GM13977 (cell line): Measurements from ENCODE around the gene SLC7A6.

Source experiments
- DNase-seq: peaks from one replicate; pipeline ENCODE4 v3.0.0; 2012; ENCODE audit warnings: low spot score
- in situ Hi-C: fragments of 300-500 bp; cut with MboI; formaldehyde crosslinking; loops from one replicate; pipeline ENCODE4 v1.12.0; 2022; ENCODE audit warnings: low sequenced_read_pairs, low pct_unique_long_range_greater_than_20kb, mixed read lengths, inconsistent platforms; ENCODE audit not compliant: unreplicated experiment
- TF ChIP-seq, protein P1 (sequence below): IDR thresholded peaks from 2 replicates; pipeline ENCODE4 v1.5.1; 2012; ENCODE audit warnings: mild to moderate bottlenecking, control low read depth; ENCODE audit not compliant: insufficient read depth; ENCODE audit errors: extremely low read depth, missing control alignments

Gene SLC7A6

DNA sequence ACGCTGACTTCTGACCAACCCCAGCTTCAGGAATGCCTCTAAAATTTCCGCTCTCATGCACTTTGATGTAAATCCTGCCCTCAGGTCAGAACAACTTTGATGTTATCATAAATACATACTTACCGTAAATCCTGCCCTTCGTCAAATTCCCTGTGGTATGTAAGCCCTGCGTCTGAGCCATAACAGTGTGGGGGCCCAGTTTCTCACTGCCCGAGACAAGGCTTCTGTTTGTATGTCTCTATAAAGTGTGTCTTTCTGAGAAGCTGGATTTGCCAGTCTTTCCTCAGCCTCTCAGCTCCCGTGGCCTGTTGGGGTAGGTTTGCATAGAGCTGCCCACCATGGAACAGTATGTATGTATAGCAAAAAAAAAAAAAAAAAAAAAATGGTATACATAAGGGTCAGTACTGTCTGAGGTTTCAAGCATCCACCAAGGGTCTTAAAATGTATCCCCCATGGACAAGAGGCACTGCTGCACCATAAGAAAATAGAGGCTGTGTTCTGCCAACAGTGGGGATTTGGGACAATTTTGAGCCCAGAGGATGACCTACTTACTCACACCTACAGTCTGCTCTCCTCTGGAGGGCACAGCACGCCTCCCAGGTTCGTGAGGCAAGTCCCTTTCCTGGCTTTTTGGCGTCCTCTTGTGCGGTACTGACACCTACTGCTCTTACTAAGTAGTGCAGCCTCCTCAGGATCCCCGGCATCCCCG is 64.0 kb downstream of the SLC7A6 start:
- TF ChIP-seq, protein P1, sequence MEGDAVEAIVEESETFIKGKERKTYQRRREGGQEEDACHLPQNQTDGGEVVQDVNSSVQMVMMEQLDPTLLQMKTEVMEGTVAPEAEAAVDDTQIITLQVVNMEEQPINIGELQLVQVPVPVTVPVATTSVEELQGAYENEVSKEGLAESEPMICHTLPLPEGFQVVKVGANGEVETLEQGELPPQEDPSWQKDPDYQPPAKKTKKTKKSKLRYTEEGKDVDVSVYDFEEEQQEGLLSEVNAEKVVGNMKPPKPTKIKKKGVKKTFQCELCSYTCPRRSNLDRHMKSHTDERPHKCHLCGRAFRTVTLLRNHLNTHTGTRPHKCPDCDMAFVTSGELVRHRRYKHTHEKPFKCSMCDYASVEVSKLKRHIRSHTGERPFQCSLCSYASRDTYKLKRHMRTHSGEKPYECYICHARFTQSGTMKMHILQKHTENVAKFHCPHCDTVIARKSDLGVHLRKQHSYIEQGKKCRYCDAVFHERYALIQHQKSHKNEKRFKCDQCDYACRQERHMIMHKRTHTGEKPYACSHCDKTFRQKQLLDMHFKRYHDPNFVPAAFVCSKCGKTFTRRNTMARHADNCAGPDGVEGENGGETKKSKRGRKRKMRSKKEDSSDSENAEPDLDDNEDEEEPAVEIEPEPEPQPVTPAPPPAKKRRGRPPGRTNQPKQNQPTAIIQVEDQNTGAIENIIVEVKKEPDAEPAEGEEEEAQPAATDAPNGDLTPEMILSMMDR: peak; percentile 94
- DNase-seq: peak; percentile 82
- in situ Hi-C loops: loop anchor here (5.0 kb wide), 1 partner anchor 66 kb away; the partner anchor contains the start of gene SLC7A6

DNA sequence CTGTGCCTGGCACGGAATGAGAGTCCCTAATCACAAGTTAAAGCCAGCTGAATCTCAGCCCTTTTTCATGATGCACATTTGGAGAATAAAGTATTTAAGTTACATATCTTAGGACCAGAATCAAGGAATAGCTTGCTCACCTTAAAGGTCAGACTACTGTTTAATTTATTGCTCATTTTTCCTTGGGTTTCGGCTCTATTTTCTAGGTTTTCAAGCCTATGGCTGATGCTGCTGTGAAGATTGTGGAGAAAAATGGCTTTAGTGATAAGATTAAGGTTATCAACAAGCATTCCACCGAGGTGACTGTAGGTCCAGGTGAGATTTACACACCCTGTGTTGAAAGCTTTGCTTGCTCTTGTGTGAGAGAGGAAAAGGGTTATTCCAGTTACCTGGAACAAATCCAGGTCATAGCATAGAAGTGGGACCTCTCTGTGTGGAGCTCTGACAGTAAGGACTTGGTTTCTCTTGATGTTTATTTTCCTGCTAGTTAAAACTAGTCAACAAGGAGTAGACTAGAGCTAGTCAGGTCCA is 64.6 kb downstream of the SLC7A6 start:
- TF ChIP-seq, protein P1: no peak
- DNase-seq: no peak
- in situ Hi-C loops: loop anchor here (5.0 kb wide), 1 partner anchor 67 kb away; the partner anchor contains the start of gene SLC7A6

DNA sequence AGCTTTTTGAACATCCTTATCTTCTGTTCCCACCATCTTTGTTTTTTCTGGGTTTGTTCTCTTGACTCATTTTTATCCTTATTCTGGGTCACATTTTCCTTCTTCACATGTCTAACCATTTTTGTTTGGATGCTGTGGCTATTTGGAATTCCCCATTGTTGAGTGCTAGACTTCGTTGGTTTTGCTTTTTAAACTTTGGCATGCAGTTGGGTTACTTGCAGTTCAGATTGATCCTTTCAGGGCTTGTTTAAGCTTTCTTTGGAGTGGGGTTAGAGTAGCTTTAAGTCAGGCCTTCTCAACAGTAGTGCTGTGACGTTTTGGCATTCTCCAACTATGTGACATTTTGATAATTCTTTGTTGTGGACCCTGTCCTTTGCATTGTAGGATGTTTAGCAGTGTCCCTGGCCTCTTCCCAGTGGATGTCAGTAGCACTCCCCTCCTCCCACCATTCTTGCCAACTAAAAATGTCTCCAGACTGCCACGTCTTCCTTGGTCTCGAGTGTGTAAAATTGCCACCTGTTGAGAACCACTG is 67.6 kb downstream of the SLC7A6 start:
- in situ Hi-C loops: no loop called here
- DNase-seq: no peak
- TF ChIP-seq, protein P1: no peak

DNA sequence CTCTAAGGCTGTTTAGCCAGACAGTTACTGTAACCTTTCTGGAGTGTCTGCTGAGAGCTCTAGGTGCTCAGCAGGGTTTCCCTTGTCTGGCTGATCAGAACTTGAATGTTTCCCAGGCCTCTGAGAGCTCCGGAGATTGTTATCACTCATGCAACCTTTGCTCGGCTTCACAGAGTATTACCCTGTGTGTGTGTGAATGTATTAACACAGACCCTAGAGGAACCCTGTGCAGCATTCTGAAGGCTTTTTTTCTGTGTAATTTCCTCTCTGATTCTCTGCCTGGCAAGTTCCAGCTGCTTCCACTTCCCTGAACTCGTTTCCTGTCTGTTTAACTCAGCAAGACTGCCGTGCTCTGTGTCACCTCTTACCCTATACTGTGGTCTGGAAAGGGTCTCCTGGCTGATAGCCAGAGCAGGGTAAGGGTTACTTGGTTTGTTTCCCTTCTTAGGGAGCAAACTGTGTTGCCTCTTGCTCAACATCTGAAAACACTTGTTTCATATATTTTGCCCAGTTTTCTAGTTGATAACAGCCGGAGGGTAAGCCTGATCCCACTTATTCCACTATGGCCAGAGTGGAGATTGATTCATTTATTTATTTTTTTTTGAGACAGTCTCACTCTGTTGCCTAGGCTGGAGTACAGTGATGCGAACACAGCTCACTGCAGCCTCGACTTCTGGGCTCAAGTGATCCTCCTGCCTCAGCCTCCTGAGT is 68.2 kb downstream of the SLC7A6 start:
- DNase-seq: no peak
- in situ Hi-C loops: no loop called here
- TF ChIP-seq, protein P1: no peak

GRCh38 chr16:68335175-68335574 is 70.8 kb downstream of the SLC7A6 start:
- in situ Hi-C loops: no loop called here
- TF ChIP-seq, protein P1: no peak
- DNase-seq: no peak

GRCh38 chr16:68338326-68339119 is 74.2 kb downstream of the SLC7A6 start:
- TF ChIP-seq, protein P1: no peak
- no peak for DNase-seq
- in situ Hi-C loops: no loop called here
